Measurements from ENCODE around the gene PRM3.

PRM3 gene

GRCh38 chr16:11224096-11224893 lies 49.1 kb downstream of the PRM3 start:
- DNase-seq = peak; percentile 49
